Activated CD4-positive, alpha-beta T cell treated with anti-CD3 and anti-CD28 coated beads, Interleukin-2, amount 10 ng/mL, durations not matched to agents 24 days and 14 days (primary cell): ENCODE data around the gene SWT1. TPM values are rescaled to one million over a fixed set of nuclear protein-coding genes. Genes with fewer than 3 reads are reported as not detected.

Source experiments
- DNase-seq: peaks from one replicate; pipeline ENCODE4 v3.0.0; 2022
- H3K27ac Mint-ChIP-seq: one replicate; pipeline ENCODE4 v1.8.0; 2022; ENCODE audit warnings: mild to moderate bottlenecking, mixed read lengths
- H3K27me3 Mint-ChIP-seq: one replicate; pipeline ENCODE4 v1.8.0; 2022; ENCODE audit warnings: mixed read lengths
- H3K36me3 Mint-ChIP-seq: one replicate; pipeline ENCODE4 v1.8.0; 2022; ENCODE audit warnings: low read depth, mild to moderate bottlenecking, mixed read lengths
- H3K4me1 Mint-ChIP-seq: one replicate; pipeline ENCODE4 v1.8.0; 2021; ENCODE audit warnings: mixed read lengths
- H3K4me3 Mint-ChIP-seq: one replicate; pipeline ENCODE4 v1.8.0; 2022; ENCODE audit warnings: mild to moderate bottlenecking, moderate library complexity, mixed read lengths
- H3K9me3 Mint-ChIP-seq: one replicate; pipeline ENCODE4 v1.8.0; 2021; ENCODE audit warnings: mixed read lengths
- intact Hi-C: fragments of 100-400 bp; cut with micrococcal nuclease; formaldehyde crosslinking; loops from one replicate; pipeline ENCODE4 v1.15.1; 2023
- total RNA-seq: library from RNA; stranded (reverse); gene quantifications from 2 replicates; pipeline ENCODE4 v1.2.3, GENCODE V29; 2022

Gene SWT1
- total RNA-seq, 1 donor from 2014 or later, result 1.8 TPM

DNA sequence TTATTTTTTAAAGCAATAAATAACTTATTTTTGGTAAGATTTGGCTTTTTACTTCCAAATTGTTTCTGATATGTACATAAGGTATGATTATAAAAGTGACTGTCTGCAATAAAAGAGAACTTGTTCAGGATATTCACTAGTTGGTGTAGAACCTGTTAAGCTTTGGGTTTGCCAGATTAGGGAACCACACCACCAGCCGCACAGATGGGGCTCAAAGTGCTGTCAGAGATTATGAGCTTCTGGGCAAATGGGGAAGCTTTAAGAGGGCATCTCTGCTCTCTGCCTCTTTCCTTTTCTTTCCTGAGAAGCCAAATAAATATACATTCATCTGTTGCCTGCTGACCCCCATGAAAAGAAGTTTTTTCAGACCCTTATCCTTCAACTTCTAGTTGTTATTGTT lies 134.7 kb downstream of the SWT1 start:
- H3K4me1 Mint-ChIP-seq, result peaks cover 26% of the 10 kb centered on the region
- no peak for DNase-seq
- intact Hi-C loops, result no loop called here
- H3K36me3 Mint-ChIP-seq, result peaks cover 60% of the 10 kb centered on the region
- no peak overlapping the region for H3K4me3 Mint-ChIP-seq
- H3K9me3 Mint-ChIP-seq, result peaks cover 3% of the 10 kb centered on the region
- H3K27ac Mint-ChIP-seq, result no peak overlapping the region
- H3K27me3 Mint-ChIP-seq, result no peaks in the 10 kb centered on the region

DNA sequence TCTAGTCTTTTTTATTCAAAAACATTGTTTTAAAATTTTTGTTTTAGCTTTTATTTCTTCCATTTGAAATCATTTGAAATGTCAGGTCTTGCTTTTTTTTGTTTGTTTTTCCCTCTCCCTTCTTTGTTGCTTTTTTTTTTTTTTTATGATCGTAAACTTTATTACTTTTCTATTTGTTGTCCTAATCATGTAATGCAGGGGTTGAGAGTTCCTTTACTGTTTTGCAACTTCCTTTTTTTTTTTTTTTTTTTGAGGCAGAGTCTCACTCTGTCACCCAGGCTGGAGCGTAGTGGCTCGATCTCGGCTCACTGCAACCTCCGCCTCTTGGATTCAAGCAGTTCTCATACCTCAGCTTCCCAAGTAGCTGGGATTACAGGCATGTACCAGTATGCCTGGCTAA lies 135.3 kb downstream of the SWT1 start:
- Mint-ChIP-seq H3K4me1 (peaks cover 26% of the 10 kb centered on the region), H3K27me3 (no peaks in the 10 kb centered on the region), H3K9me3 (peaks cover 3% of the 10 kb centered on the region), H3K27ac (no peak overlapping the region), H3K36me3 (peaks cover 64% of the 10 kb centered on the region), H3K4me3 (no peak overlapping the region)
- intact Hi-C loops, result no loop called here
- no peak for DNase-seq

DNA sequence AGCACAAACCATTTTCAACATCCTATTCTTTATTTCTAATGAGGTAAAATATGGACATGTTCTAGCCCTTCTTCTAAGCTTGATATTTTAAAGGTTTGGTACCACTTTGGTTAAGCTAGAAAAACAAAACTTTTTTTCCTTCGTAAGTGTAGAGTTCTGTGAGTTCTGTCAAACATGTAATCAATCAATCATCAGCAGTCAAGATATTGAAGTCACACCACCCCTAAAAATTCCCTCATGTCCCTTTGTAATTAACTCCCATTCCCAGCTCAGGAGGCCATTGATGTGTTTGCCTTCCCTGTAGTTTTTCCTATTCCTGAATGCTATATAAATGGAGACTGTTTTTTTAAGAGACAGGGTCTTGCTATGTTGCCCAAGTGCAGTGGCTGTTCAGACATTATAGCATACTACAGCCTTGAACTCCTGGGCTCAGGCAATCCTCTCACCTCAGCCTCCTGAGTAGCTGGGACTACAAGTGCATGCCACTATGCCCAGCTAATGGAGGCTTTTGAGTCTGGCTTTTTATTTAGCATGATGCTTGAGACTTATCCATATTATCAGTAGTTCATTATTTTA lies 137.1 kb downstream of the SWT1 start:
- no peak for DNase-seq
- Mint-ChIP-seq H3K4me3 (no peak overlapping the region), H3K27me3 (no peaks in the 10 kb centered on the region), H3K36me3 (peaks cover 67% of the 10 kb centered on the region), H3K9me3 (no peaks in the 10 kb centered on the region), H3K27ac (peak overlapping the region; percentile 6), H3K4me1 (peaks cover 16% of the 10 kb centered on the region)
- intact Hi-C loops, result loop anchor here (1.0 kb wide), 1 partner anchor 9 kb away; no protein-coding TSS in a partner anchor

DNA sequence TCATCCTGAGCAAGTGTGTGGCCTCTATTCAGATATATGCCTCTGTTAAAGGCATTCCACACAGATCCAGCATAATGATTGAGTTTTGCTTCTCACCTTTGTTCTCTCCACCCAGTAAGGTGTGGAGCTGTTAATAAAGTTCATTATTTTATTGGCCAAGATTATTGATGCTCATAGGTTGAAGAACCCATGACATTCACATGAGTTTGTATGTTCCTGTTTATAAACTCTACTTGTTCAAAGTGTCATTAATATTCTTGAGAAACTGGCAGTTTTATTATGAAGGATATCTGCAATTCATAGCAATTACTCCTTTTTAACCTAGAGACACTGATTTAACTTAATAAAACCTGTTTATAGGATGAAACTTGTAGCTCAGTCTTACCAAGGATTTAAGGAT lies 138.1 kb downstream of the SWT1 start:
- intact Hi-C loops, result no loop called here
- no peaks in the 10 kb centered on the region for H3K27me3 Mint-ChIP-seq
- DNase-seq, result no peak
- peaks cover 8% of the 10 kb centered on the region for H3K4me1 Mint-ChIP-seq
- no peak overlapping the region for H3K4me3 Mint-ChIP-seq
- no peaks in the 10 kb centered on the region for H3K9me3 Mint-ChIP-seq
- H3K27ac Mint-ChIP-seq, result no peak overlapping the region
- peaks cover 63% of the 10 kb centered on the region for H3K36me3 Mint-ChIP-seq

DNA sequence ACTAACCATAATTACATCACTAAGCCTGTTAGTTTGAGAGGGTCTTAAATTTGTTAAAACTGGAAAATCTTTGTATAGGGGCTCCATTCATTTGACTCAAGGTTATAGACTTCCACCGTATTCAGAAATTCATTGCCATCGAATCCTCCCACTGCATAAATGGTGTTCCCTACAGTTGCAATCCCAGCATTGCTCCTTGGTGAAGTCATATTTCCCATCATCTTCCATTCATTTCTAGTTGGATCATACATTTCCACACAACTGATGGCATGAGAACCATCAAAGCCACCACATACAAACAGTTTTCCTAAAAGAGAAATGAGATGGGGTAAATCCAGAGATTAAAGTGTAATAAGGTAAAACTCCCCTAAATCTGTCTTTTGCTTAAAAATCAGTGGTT lies 141.0 kb downstream of the SWT1 start:
- H3K4me3 Mint-ChIP-seq, result no peak overlapping the region
- no peaks in the 10 kb centered on the region for H3K27me3 Mint-ChIP-seq
- peaks cover 8% of the 10 kb centered on the region for H3K4me1 Mint-ChIP-seq
- DNase-seq, result no peak
- H3K9me3 Mint-ChIP-seq, result no peaks in the 10 kb centered on the region
- H3K27ac Mint-ChIP-seq, result no peak overlapping the region
- peaks cover 71% of the 10 kb centered on the region for H3K36me3 Mint-ChIP-seq
- intact Hi-C loops, result no loop called here

DNA sequence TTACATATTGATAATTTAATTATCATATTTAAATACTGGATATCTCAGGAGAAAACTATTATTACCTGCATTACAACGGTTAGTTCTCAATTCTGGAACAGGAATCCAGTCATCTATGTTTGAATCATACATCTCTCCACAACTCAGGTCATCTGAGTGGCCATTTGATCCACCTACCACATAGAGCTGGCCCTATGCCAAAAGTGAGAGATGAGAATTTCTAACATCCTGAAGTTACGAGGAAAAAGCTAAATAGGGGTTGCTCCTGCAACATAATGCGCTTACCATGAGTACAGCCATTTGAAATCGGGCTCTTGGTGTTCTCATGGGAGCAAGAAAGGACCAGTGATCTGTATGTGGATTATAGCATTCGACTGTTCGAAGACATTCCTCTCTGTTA lies 143.2 kb downstream of the SWT1 start:
- H3K27me3 Mint-ChIP-seq, result no peaks in the 10 kb centered on the region
- no peak overlapping the region for H3K4me3 Mint-ChIP-seq
- peaks cover 74% of the 10 kb centered on the region for H3K36me3 Mint-ChIP-seq
- intact Hi-C loops, result no loop called here
- no peak for DNase-seq
- H3K9me3 Mint-ChIP-seq, result no peaks in the 10 kb centered on the region
- H3K4me1 Mint-ChIP-seq, result peaks cover 6% of the 10 kb centered on the region
- no peak overlapping the region for H3K27ac Mint-ChIP-seq

DNA sequence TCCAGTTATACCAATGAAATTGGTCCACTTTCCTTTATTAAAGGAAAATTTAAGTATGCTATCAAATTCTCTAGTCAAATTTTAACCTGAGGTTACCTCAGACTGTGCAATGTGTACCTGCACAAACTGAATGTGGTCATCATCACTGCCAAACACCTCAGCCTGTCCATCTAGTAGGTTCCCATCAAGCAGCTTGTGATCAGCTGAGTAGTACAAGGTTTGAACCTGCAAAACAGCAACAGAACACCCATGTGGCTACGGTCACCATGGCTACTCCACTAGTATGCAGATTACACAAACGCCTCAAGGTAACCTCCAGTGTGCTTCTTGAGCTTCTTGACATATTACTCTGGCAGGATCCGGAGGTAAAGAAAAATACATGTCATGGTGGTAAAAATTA lies 148.5 kb downstream of the SWT1 start:
- Mint-ChIP-seq H3K9me3 (no peaks in the 10 kb centered on the region), H3K36me3 (peaks cover 75% of the 10 kb centered on the region), H3K4me1 (peaks cover 16% of the 10 kb centered on the region), H3K27ac (peak overlapping the region; percentile 28), H3K4me3 (no peak overlapping the region), H3K27me3 (no peaks in the 10 kb centered on the region)
- no peak for DNase-seq
- intact Hi-C loops, result no loop called here

DNA sequence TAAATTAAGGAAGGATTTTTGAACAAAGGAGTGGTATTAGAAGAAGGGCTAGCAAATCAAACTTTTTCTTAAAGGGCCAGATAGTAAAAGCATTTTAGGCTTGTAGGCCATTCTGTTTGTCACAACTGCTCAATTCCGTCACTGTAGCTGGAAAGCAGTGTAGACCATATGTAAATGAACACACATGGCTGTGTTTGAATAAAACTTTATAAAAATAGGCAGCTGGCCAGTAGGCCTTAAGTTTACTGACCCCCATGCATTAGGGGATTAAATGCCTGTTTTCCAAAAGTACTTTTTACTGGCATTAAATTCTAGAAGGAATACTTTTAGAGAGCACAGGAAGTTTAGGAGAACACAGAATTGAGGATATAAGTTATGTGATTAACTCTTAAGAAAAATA lies 151.2 kb downstream of the SWT1 start:
- peaks cover 71% of the 10 kb centered on the region for H3K36me3 Mint-ChIP-seq
- H3K9me3 Mint-ChIP-seq, result no peaks in the 10 kb centered on the region
- intact Hi-C loops, result no loop called here
- H3K27me3 Mint-ChIP-seq, result no peaks in the 10 kb centered on the region
- no peak for DNase-seq
- H3K4me1 Mint-ChIP-seq, result peaks cover 30% of the 10 kb centered on the region
- no peak overlapping the region for H3K4me3 Mint-ChIP-seq
- H3K27ac Mint-ChIP-seq, result no peak overlapping the region

DNA sequence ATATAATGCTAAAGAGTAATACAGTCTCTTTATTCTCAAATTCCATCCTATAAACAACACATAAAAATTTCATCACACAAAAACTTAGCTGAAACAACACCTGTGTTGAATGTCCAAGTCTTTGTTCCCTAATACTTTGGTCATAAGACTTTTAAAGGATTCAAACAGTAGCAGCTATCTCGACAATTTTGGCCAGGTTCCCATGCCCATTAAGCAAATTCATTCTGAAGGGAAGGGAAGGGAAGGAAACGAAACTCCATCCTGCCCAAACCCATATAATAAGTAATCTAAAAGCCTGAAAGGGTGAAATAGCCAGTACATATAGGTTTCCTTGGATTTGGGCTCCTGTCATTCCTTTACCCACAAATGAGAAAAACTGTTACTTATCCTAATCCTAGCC lies 152.6 kb downstream of the SWT1 start:
- Mint-ChIP-seq H3K4me1 (peaks cover 40% of the 10 kb centered on the region), H3K9me3 (no peaks in the 10 kb centered on the region), H3K27ac (no peak overlapping the region), H3K4me3 (no peak overlapping the region), H3K27me3 (no peaks in the 10 kb centered on the region), H3K36me3 (peaks cover 68% of the 10 kb centered on the region)
- intact Hi-C loops, result no loop called here
- no peak for DNase-seq

DNA sequence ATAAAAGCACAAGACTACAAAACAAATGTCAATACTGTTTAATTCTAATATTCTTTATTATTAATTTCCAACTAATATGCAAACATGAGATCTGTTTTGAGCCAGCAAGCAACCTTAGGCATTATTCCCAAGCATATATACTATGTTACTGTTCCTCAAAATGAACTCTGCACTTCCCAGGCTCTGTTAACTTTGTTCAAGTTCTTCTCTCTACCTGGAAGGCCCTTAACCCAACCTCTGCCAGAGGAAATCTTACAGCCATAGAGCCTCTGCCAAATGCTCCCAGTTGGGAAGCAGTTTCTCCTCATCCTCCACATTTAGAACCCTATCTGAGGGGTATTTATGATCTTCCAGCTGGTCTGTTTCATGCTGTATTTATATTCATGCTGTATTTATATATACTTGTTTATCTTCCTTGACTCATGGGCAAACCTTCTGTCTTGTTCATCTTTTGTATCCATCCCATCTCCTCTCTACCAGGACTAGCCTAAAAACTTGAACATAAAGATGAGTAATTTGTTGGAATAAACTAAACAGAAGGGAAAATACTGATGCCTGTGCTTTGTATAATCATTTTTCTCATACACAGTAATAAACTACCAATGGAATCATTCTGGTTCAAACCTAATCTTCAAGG lies 154.7 kb downstream of the SWT1 start:
- no peak for DNase-seq
- Mint-ChIP-seq H3K27ac (no peak overlapping the region), H3K36me3 (peaks cover 61% of the 10 kb centered on the region), H3K4me3 (peak overlapping the region; percentile 95), H3K4me1 (peaks cover 37% of the 10 kb centered on the region), H3K9me3 (no peaks in the 10 kb centered on the region), H3K27me3 (no peaks in the 10 kb centered on the region)
- intact Hi-C loops, result no loop called here

DNA sequence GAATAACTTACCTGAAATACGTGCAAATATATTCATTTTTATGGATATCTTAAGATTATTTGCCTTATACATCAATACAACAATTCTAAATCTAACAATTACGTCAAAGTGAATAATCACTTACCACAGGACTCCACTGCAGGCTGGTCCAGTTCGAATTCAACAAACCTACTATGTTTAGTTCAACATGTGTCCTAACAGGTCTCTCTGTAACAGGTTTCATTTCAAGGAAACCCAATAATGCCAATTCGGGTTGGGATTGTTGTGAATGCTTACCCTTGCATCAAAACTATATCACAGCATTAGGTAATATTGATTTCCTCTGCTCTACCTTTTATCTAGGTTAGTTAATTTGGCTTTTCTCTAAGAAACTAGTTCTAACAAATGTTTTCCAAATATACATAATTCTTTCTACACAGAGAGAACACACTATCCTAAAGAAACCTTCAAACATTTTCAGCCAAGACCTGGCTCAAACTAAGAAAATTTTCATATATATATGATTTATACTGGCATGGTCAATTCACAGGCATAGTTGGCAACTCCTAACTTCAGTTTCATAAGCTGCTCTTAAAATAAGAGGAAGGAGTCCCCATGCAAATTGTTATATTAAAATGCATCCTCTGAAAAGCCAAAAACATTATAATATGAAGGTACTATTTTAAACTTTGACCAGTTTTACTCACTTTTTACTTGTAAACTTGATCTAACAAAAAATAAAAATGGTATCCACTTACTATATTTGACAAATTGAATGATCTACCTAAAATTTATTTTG lies 155.6 kb downstream of the SWT1 start:
- Mint-ChIP-seq H3K36me3 (peaks cover 54% of the 10 kb centered on the region), H3K27me3 (no peaks in the 10 kb centered on the region), H3K4me1 (peaks cover 38% of the 10 kb centered on the region), H3K27ac (no peak overlapping the region), H3K9me3 (no peaks in the 10 kb centered on the region), H3K4me3 (peak overlapping the region; percentile 95)
- no peak for DNase-seq
- intact Hi-C loops, result no loop called here

DNA sequence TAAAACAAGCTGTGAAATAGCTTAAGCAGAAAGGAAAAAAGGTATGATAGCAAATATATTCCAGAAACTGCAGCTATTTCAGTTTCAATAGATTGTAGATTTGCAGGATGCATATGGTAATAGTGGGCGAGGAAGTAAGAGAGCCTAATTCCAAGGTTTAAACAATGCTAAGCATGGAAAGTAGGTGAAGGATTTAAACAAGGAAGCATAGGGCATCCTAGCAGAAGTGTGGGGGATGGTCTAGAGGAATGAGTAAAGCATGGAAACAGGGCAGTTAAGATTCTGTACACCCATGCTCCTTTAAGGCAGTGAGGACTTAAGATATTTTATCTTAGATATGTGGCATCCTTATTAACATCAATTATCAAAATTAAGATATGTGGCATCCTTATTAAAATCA lies 157.4 kb downstream of the SWT1 start:
- Mint-ChIP-seq H3K27me3 (no peaks in the 10 kb centered on the region), H3K36me3 (peaks cover 46% of the 10 kb centered on the region), H3K4me1 (peaks cover 51% of the 10 kb centered on the region), H3K27ac (peak overlapping the region; percentile 73), H3K9me3 (no peaks in the 10 kb centered on the region), H3K4me3 (peak overlapping the region; percentile 95)
- DNase-seq, result no peak
- intact Hi-C loops, result no loop called here

DNA sequence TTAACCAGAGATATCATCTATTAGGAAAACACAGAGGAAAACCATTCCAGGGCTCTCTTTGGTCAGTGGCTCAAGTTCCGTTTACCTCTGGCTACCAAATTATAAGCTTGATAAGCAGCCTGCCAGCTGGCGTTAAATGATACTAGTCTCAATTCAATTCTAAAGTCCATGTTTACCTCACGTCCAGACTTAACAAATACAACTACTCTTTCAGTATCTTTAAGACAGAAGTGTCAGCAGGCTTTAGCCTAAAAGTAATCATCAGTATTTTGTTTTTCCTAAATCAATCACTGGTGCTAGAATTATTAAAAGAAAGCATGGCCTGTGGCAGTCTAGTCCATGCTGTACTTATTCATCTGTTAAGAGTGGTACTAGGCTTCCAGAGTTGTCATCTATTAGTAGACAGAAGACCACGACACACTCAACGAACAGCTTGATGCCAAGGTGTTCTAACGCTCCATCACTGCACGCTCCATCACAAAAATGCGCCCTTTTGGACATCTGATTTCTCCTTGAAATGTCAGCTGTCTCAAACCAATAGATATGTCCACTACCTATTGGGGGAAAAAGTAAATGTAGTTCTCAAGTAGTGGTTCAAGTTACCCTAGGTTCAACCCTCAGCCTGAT lies 158.6 kb downstream of the SWT1 start:
- Mint-ChIP-seq H3K27me3 (no peaks in the 10 kb centered on the region), H3K36me3 (peaks cover 41% of the 10 kb centered on the region), H3K27ac (peak overlapping the region; percentile 95), H3K9me3 (peaks cover 1% of the 10 kb centered on the region), H3K4me1 (peaks cover 51% of the 10 kb centered on the region), H3K4me3 (peak overlapping the region; percentile 95)
- intact Hi-C loops, result loop anchor here (1.0 to 5.0 kb wide), 2 partner anchors 158 to 423 kb away; partner anchors contain the start of gene SWT1
- DNase-seq, result peak; percentile 73
